Measurements from ENCODE around the gene FDXR. TPM values are rescaled to one million over a fixed set of nuclear protein-coding genes. Genes with fewer than 3 reads are reported as not detected.
A peak's percentile ranks its signal among the peaks of the same experiment; 100 is the strongest.

The FDXR gene
- total RNA-seq, 1 experiment from 2014 or later, result 22.1 TPM

- no peak for DNase-seq (ENCODE audit: low spot score)
Observed at GRCh38 chr17:74858672-74859458, 13.9 kb downstream of the FDXR start.

GRCh38 chr17:74857191-74857590, 15.6 kb downstream of the FDXR start:
- DNase-seq (ENCODE audit: low spot score), result no peak

GRCh38 chr17:74856112-74856511, 16.7 kb downstream of the FDXR start:
- no peak for DNase-seq (ENCODE audit: low spot score)

DNA sequence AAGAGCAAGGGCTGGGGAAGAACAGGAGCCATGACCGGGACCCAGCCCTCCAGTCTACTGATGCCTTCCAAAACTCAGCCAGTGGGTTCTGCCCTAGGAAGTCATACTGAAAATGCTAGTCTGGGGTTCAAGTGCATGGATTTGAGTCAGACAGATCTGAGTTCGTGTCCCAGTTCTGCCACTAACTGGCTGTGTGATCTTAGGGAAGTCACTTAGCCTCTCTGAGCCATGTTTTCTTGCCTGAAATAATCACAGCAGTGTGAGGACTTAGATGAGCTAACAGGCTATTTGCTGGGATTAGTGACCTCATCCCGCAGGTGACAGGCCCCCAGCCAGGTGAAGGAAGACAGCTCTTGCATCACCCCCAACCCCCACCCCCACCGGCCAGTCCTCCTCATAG, 17.5 kb downstream of the FDXR start:
- no peak for DNase-seq (ENCODE audit: low spot score)

DNA sequence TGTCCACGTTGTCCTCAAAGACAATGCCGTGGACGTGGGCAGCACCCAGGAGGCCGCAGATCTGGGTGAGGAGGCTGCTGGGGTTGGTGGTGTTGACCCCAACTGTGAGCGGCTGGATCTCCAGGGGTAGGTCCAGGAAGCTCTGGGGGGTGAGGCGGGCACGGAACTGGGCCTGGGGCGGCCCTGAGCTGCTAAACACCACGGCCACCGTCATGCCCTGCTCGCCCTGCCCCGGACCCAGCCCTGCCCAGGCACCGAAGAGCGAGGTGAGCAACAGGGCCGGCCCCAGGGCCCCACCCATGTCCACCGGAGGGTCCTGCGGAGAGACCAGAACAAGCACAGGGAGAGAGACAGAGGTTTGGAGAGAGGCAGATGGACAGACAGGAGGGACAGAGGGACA, 18.0 kb downstream of the FDXR start:
- DNase-seq (ENCODE audit: low spot score), result no peak

DNA sequence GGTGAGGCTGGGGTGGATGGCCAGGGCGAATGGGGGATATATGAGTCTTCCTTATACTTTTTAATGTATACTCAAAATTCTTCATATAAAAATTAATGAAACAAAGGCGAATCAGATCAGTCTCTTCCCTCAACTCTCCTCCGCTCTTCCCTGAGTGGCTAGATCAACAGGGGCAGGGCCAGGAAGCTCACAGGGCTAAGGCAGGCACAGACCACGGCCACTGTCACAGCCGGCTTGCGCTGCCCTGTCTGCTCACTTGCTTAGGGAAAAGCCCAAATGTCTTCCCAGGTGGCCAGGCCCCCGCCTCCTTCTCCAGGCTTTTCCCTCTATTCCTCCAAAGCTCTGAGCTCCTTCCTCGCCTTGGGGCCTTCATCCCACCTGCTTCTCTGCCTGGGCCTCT, 19.1 kb downstream of the FDXR start:
- DNase-seq (ENCODE audit: low spot score), result no peak

DNA sequence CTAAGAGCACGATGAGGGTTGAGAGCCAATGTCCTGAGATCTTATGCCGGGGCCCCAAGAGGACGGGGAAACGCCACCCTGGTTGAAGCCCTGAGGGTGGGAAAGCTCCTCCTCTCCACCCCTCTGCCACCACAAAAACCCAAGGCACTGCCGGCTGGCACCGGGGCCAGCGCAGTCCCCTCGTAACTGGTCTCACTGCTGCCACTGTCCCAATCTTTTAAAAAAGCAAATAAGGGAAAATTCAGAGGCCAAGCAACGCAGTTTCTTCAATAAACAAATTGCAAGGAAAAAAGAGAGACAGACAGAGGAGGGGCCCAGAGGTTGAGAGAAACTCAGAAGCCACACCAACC, 19.8 kb downstream of the FDXR start:
- no peak for DNase-seq (ENCODE audit: low spot score)

DNA sequence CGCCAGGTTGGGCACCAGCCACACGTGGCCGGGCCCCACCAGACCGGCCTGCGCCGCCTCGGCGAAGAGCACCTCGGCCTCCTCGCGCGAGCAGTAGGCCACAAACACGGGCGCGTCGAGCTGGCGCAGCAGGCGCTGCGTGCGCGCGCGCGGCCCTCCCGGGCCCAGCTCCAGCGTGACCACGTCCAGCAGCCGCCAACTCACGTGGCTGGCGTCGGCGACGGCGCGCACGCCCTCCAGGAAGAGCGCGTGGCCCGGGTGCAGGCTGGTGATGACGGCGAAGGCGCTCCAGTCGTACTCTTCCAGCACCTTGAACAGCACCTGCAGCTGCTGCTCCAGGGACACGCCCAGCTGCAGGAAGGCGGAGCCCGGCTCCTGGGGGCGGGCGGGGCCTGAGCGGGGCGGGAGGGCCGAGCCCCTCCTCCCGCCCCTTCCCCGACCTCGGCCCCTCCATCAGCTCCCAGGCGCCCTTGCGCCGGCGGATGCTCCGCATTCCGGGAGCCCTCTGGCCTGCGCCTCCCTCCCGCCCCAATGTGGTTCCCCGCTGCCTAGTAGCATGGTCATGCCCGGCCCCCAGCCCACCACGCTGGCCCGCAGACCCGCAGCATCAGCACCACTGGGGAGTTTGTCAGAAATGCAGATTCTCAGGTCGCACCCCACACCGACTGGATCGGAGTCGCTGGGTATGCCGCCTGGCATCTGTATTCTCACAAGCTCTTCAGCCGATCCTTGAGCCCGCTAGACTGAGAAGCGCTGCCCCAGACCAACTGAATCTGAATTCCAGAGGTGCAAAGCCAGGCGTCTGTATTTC, 20.4 kb downstream of the FDXR start:
- DNase-seq (ENCODE audit: low spot score), result no peak

- no peak for DNase-seq (ENCODE audit: low spot score)
Observed at GRCh38 chr17:74851612-74852236, 21.1 kb downstream of the FDXR start.

- DNase-seq (ENCODE audit: low spot score), result no peak
Observed at GRCh38 chr17:74850914-74851313, 21.9 kb downstream of the FDXR start.

DNA sequence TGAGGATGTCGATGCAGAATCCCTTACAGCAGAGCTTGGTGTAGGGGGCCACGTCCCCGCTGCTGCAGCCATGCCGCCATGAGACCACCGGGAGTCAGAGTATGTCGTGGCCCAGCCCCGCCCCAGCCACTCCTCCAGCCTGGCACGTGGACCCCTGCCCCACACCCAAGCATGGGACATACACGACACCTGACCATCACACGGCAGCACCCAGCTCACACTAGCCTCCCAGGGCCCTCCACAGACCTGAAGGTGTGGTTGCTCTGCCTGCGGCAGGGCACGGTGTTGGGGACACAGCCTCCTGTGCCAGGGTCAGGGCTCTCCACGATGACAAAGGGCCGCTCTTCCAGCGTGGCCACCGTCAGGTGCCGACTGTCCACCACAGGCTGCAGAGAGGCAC, 22.5 kb downstream of the FDXR start:
- DNase-seq (ENCODE audit: low spot score), result no peak

DNA sequence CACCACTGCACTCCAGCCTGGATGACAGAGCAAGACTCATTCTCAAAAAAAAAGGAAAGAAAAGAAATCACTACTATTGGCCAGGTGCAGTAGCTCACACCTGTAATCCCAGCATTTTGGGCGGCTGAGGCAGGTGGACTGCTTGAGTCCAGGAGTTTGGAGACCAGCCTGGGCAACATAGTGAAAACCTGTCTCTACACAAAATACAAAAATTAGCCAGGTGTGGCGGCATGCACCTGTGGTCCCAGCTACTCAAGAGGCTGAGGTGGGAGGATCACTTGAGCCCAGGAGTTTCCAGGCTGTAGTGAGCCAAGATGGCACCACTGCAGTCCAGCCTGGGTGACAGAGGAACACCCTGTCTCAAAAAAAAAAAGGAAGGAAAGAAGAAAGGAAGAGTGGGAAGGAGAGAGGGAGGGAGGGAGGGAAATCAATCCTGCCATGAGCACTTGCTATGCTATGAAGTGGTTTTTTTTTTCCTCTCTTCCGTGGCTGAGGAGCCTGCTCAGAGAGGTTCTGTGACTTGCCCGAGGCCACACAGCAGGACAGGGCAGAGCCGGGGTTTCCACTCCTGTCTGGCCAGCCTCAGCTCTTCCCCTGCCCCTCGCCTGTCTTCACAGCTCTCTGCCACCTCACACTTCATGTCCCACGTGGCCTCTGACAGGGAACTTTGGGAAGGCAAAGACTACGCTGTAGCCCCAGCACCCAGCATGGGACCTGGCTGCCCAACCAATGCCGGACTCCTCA, 24.0 kb downstream of the FDXR start:
- DNase-seq (ENCODE audit: low spot score), result no peak

DNA sequence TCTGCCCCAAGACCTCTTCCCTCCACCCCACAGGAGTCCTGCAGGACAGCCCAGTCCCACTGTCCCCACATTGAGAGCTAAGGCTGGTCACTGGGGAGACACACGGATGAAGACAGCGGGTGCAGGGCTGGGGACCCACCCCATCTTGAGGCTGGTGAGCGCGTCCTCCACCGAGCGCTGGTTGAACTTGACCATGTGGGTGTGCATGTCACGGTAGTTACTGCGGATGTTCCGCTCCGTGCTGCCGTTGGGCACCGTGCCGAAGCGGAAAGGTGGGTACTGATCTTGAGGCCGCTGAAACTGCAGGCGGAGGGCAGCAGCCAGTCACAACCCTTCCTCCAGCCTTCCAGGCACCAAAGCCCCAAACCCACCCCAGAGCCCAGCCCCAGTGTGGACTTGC, 26.2 kb downstream of the FDXR start:
- no peak for DNase-seq (ENCODE audit: low spot score)

GRCh38 chr17:74843352-74843627, 29.5 kb downstream of the FDXR start:
- no peak for DNase-seq (ENCODE audit: low spot score)

GRCh38 chr17:74842599-74843351, 30.0 kb downstream of the FDXR start:
- DNase-seq (ENCODE audit: low spot score), result peak; percentile 36

DNA sequence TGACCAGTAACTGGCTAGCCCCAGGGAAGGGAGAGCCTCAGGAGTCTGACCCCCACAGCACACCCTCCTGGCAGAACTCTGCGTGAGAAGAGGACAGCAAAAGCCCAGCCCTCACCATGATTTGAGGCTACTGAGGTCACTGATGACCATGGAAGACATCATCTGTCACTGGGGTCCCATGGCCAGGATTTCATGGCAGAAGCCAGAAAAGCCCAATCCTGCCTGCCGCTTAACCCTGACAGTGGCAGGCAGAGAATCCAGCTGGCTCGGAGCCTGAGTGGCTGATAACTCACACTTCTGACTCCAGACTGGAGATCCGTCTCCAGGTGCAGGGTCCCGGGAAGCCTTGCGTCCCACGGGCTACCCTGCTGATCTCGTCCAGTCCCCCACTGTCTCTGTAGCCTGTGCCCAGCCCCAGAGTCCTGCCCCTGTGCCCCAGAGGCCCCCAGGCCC, 30.6 kb downstream of the FDXR start:
- DNase-seq (ENCODE audit: low spot score), result no peak

GRCh38 chr17:74840989-74841666, 31.7 kb downstream of the FDXR start:
- DNase-seq (ENCODE audit: low spot score), result no peak

DNA sequence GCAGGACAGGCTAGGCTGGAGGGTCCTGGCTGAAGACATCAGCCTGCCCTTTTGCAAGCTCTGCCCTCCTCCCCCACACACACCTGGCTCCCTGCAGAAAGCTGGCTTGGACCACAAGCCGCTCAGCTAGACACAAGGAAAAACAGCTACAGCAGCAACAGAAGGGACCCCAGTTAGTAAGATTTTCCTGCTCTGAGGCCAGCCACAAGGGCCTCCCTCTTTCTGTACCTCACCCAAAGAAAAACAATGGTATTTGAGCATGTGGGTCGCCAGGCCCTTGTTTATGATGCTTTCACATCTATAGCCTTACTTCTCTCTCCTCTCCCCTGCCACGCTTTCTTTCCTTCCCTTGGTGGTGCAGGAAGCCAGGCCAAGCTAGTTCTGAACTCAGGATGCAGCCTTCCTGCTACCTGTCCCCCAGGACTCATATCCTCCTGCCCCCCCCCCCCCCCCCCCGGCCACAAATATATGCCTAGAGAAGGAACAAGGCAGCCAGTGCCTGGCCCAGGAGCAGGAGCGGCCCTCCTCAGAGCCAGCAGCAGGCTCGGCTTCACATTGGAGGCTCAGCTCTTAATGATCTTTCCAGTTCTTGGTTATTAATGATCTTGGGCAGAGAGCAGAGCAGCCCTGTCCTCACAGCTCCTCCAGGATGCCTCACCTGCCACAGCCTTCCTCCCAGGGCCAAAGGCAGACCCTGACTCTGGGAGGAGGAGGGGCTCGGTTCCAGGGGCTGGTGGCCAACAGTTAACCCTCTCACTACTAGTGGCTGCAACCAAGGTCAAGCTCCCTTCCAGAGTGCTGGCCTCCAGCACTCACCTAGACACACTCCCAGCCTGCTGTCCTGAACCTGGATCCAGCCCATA, 32.6 kb downstream of the FDXR start:
- DNase-seq (ENCODE audit: low spot score), result no peak

- DNase-seq (ENCODE audit: low spot score), result no peak
Observed at GRCh38 chr17:74838274-74838673, 34.5 kb downstream of the FDXR start.

Data from H4 (cell line).